GM19397 (cell line): Measurements from ENCODE around the gene CIBAR2.

Source experiments
- ATAC-seq: cut with Tn5 transposase; IDR thresholded peaks from one replicate; pipeline ENCODE4 v1.9.1; 2021; ENCODE audit warnings: mild to moderate bottlenecking, moderate library complexity; ENCODE audit not compliant: unreplicated experiment

CIBAR2 gene

GRCh38 chr16:85103114-85104079 lies 8.9 kb downstream of the CIBAR2 start:
- no peak for ATAC-seq

GRCh38 chr16:85101956-85102630 lies 10.2 kb downstream of the CIBAR2 start:
- no peak for ATAC-seq

- ATAC-seq, result no peak
Observed at GRCh38 chr16:85100265-85100664, 12.0 kb downstream of the CIBAR2 start.

GRCh38 chr16:85098565-85098964 lies 13.7 kb downstream of the CIBAR2 start:
- no peak for ATAC-seq

GRCh38 chr16:85096921-85097320 lies 15.4 kb downstream of the CIBAR2 start:
- ATAC-seq, result no peak

GRCh38 chr16:85094812-85095211 lies 17.5 kb downstream of the CIBAR2 start:
- no peak for ATAC-seq

- no peak for ATAC-seq
Observed at GRCh38 chr16:85094176-85094805, 18.0 kb downstream of the CIBAR2 start.

GRCh38 chr16:85093705-85094104 lies 18.6 kb downstream of the CIBAR2 start:
- no peak for ATAC-seq

GRCh38 chr16:85092851-85093250 lies 19.4 kb downstream of the CIBAR2 start:
- ATAC-seq, result no peak

GRCh38 chr16:85092309-85092708 lies 20.0 kb downstream of the CIBAR2 start:
- no peak for ATAC-seq

- no peak for ATAC-seq
Observed at GRCh38 chr16:85091522-85091910, 20.8 kb downstream of the CIBAR2 start.

GRCh38 chr16:85090873-85091521 lies 21.3 kb downstream of the CIBAR2 start:
- ATAC-seq, result no peak

- ATAC-seq, result no peak
Observed at GRCh38 chr16:85090181-85090580, 22.1 kb downstream of the CIBAR2 start.

- no peak for ATAC-seq
Observed at GRCh38 chr16:85089525-85089924, 22.7 kb downstream of the CIBAR2 start.

GRCh38 chr16:85088570-85089199 lies 23.6 kb downstream of the CIBAR2 start:
- no peak for ATAC-seq

GRCh38 chr16:85087899-85088569 lies 24.2 kb downstream of the CIBAR2 start:
- no peak for ATAC-seq

- no peak for ATAC-seq
Observed at GRCh38 chr16:85086347-85087291, 25.7 kb downstream of the CIBAR2 start.

GRCh38 chr16:85085721-85086120 lies 26.6 kb downstream of the CIBAR2 start:
- no peak for ATAC-seq
